Omental fat pad (tissue), 4 donors: Measurements from ENCODE around the gene OPN5. TPM values are rescaled to one million over a fixed set of nuclear protein-coding genes. Genes with fewer than 3 reads are reported as not detected.

Source experiments
- ATAC-seq: fragments of 150-250 bp; one replicate; pipeline ENCODE4 v1.9.1; 2016; ENCODE audit warnings: mild to moderate bottlenecking, moderate library complexity; ENCODE audit not compliant: low FRiP score
- DNase-seq: peaks from one replicate; pipeline ENCODE4 v3.0.0-alpha.2; 2019; ENCODE audit warnings: low spot score
- CTCF ChIP-seq, 3 donors: fragments of 450-650 bp; IDR thresholded peaks; one replicate each; pipeline ENCODE4 v1.5.1; 2016 to 2017; ENCODE audit warnings: antibody characterized with exemption in 3 of 3, mild to moderate bottlenecking in 3 of 3, moderate library complexity in 2 of 3
- total RNA-seq, 4 donors: library from RNA; depleted of rRNA; stranded (reverse); fragments of >200 nt; gene quantifications; one replicate each; pipeline ENCODE4 v1.1.0, GENCODE V29; 2016

The OPN5 gene
- total RNA-seq, 4 donors from 2014 or later = not detected

- TF ChIP-seq CTCF (IDR thresholded peaks at IDR 0.05) = peak in 1 of 3 donors; percentile 71
- ATAC-seq (peak; percentile 72), DNase-seq (no peak)
These were observed 6.0 kb downstream of the OPN5 start for GRCh38 chr6:47787620-47788497.

GRCh38 chr6:47788498-47788884 is 6.7 kb downstream of the OPN5 start:
- no peak for DNase-seq
- no peak for TF ChIP-seq CTCF (IDR thresholded peaks at IDR 0.05)
- no peak for ATAC-seq

- no peak for TF ChIP-seq CTCF (IDR thresholded peaks at IDR 0.05)
- no peak for ATAC-seq
- no peak for DNase-seq
These were observed 7.7 kb downstream of the OPN5 start for GRCh38 chr6:47789553-47789952.

GRCh38 chr6:47792216-47792733 is 10.4 kb downstream of the OPN5 start:
- no peak for ATAC-seq
- DNase-seq = no peak
- no peak for TF ChIP-seq CTCF (IDR thresholded peaks at IDR 0.05)

GRCh38 chr6:47794577-47795135 is 12.8 kb downstream of the OPN5 start:
- DNase-seq (no peak), ATAC-seq (no peak)
- no peak for TF ChIP-seq CTCF (IDR thresholded peaks at IDR 0.05)

GRCh38 chr6:47801984-47802383 is 20.2 kb downstream of the OPN5 start:
- no peak for DNase-seq
- no peak for ATAC-seq
- no peak for TF ChIP-seq CTCF (IDR thresholded peaks at IDR 0.05)
